Measurements from ENCODE around the gene MSH6.
A peak's percentile ranks its signal among the peaks of the same experiment; 100 is the strongest.

The MSH6 gene

GRCh38 chr2:47782381-47782670 is 619 bp upstream of the MSH6 start:
- TF ChIP-seq CTCF (conservative IDR thresholded peaks at IDR 0.05; ENCODE audit: low read depth, low read length) = no peak
- peak overlapping the region; percentile 87 for H3K4me3 ChIP-seq (ENCODE audit: low read depth, low read length)
- no peak for DNase-seq (ENCODE audit: low read depth)

- no peak for TF ChIP-seq CTCF (conservative IDR thresholded peaks at IDR 0.05; ENCODE audit: low read depth, low read length)
- DNase-seq (ENCODE audit: low read depth) = peak; percentile 56
- peak overlapping the region; percentile 87 for H3K4me3 ChIP-seq (ENCODE audit: low read depth, low read length)
Measured at GRCh38 chr2:47783486-47784351, 774 bp downstream of the MSH6 start.

- no peak for TF ChIP-seq CTCF (conservative IDR thresholded peaks at IDR 0.05; ENCODE audit: low read depth, low read length)
- no peak for DNase-seq (ENCODE audit: low read depth)
Measured at GRCh38 chr2:47784352-47784851, 1.5 kb downstream of the MSH6 start.

GRCh38 chr2:47785986-47786385 is 3.0 kb downstream of the MSH6 start:
- TF ChIP-seq CTCF (conservative IDR thresholded peaks at IDR 0.05; ENCODE audit: low read depth, low read length) = no peak
- no peak for DNase-seq (ENCODE audit: low read depth)
- H3K4me3 ChIP-seq (ENCODE audit: low read depth, low read length) = no peak overlapping the region

More at GRCh38 chr2:47784352-47784851, 1.5 kb downstream of the MSH6 start:
- H3K4me3 ChIP-seq (ENCODE audit: low read depth, low read length) = peak overlapping the region; percentile 87

GRCh38 chr2:47796090-47796697 is 13.2 kb downstream of the MSH6 start:
- no peak overlapping the region for H3K4me3 ChIP-seq (ENCODE audit: low read depth, low read length)
- no peak for DNase-seq (ENCODE audit: low read depth)
- no peak for TF ChIP-seq CTCF (conservative IDR thresholded peaks at IDR 0.05; ENCODE audit: low read depth, low read length)

GRCh38 chr2:47798631-47799030 is 15.7 kb downstream of the MSH6 start:
- TF ChIP-seq CTCF (conservative IDR thresholded peaks at IDR 0.05; ENCODE audit: low read depth, low read length) = no peak
- DNase-seq (ENCODE audit: low read depth) = no peak
- H3K4me3 ChIP-seq (ENCODE audit: low read depth, low read length) = no peak overlapping the region

Measured in choroid plexus epithelial cell (primary cell).